Lower leg skin (tissue), 3 donors: Measurements from ENCODE around the gene WDCP.

Experiments
- POLR2A ChIP-seq, 2 donors: fragments of 450-650 bp; IDR thresholded peaks; one replicate each; pipeline ENCODE4 v1.6.1; 2016 to 2017; ENCODE audit warnings: antibody characterized with exemption in 2 of 2, mild to moderate bottlenecking in 1 of 2, moderate library complexity in 1 of 2
- TF ChIP-seq, protein P1 (sequence below), 3 donors: fragments of 450-650 bp; IDR thresholded peaks; one replicate each; pipeline ENCODE4 v1.5.1; 2016; ENCODE audit warnings: antibody characterized with exemption in 3 of 3, mild to moderate bottlenecking in 3 of 3, moderate library complexity in 2 of 3

DNA sequence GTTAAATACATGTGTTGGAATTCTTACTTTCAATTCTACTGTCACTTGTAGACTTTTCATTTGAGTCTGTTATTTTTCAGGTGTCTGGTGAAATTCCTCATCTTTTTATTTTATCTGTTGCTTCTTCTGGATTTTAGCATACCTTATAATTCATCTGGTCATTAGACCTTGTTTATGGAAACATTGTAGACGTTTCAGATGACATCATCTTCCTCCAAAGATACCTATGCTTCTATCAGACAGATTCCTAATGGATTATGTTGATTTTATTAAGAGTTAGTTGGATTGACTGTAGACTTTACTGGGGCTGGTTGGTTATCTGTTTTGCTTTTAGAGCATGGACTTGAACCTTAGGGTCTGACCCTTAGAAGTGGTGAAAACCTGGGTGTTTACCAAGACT, 52.6 kb downstream of the WDCP start:
- TF ChIP-seq, protein P1, sequence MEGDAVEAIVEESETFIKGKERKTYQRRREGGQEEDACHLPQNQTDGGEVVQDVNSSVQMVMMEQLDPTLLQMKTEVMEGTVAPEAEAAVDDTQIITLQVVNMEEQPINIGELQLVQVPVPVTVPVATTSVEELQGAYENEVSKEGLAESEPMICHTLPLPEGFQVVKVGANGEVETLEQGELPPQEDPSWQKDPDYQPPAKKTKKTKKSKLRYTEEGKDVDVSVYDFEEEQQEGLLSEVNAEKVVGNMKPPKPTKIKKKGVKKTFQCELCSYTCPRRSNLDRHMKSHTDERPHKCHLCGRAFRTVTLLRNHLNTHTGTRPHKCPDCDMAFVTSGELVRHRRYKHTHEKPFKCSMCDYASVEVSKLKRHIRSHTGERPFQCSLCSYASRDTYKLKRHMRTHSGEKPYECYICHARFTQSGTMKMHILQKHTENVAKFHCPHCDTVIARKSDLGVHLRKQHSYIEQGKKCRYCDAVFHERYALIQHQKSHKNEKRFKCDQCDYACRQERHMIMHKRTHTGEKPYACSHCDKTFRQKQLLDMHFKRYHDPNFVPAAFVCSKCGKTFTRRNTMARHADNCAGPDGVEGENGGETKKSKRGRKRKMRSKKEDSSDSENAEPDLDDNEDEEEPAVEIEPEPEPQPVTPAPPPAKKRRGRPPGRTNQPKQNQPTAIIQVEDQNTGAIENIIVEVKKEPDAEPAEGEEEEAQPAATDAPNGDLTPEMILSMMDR (IDR thresholded peaks at IDR 0.05): no peak
- TF ChIP-seq POLR2A (IDR thresholded peaks at IDR 0.05): no peak
